Liver (tissue), 9 donors: ENCODE results near the gene ATXN1. TPM values are rescaled to one million over a fixed set of nuclear protein-coding genes. Genes with fewer than 3 reads are reported as not detected.
A peak's percentile ranks its signal among the peaks of the same experiment; 100 is the strongest.

Experiments used
- DNase-seq: peaks from one replicate; pipeline ENCODE4 v3.0.0-alpha.2; 2017; ENCODE audit warnings: low spot score
- H3K27ac ChIP-seq, 2 donors: one replicate each; pipeline ENCODE4 v1.7.0; 2013; ENCODE audit warnings: inconsistent platforms in 2 of 2, low read length in 2 of 2, control low read depth in 1 of 2, low read depth in 1 of 2, mild to moderate bottlenecking in 1 of 2
- H3K27me3 ChIP-seq, 4 donors: one replicate each; pipeline versions ENCODE4 v1.6.1 to v1.7.0; 2013; ENCODE audit warnings: low read length in 3 of 4, inconsistent platforms in 1 of 4, mild to moderate bottlenecking in 1 of 4, moderate library complexity in 1 of 4; ENCODE audit not compliant: control insufficient read depth in 4 of 4, insufficient read depth in 4 of 4
- H3K36me3 ChIP-seq, 4 donors: one replicate each; pipeline versions ENCODE4 v1.6.1 to v1.7.0; 2013; ENCODE audit warnings: low read length in 3 of 4, mild to moderate bottlenecking in 3 of 4, low read depth in 1 of 4, moderate library complexity in 1 of 4; ENCODE audit not compliant: control insufficient read depth in 4 of 4, insufficient read depth in 3 of 4
- H3K4me1 ChIP-seq, 4 donors: one replicate each; pipeline versions ENCODE4 v1.6.1 to v1.7.0; 2013; ENCODE audit warnings: low read length in 3 of 4, mild to moderate bottlenecking in 3 of 4, moderate library complexity in 1 of 4; ENCODE audit not compliant: control insufficient read depth in 4 of 4, insufficient read depth in 4 of 4
- H3K4me3 ChIP-seq, 3 donors: one replicate each; pipeline versions ENCODE4 v1.6.1 to v1.7.0; 2013; ENCODE audit warnings: low read length in 3 of 3, control low read depth in 1 of 3, low read depth in 1 of 3, mild to moderate bottlenecking in 1 of 3
- H3K9ac ChIP-seq, 2 donors: one replicate each; pipeline ENCODE4 v1.7.0; 2013; ENCODE audit warnings: low read length in 2 of 2, mild to moderate bottlenecking in 2 of 2, moderate library complexity in 2 of 2, control low read depth in 1 of 2, low read depth in 1 of 2
- H3K9me3 ChIP-seq, 4 donors: one replicate each; pipeline versions ENCODE4 v1.6.1 to v1.7.0; 2013; ENCODE audit warnings: low read length in 3 of 4; ENCODE audit not compliant: control insufficient read depth in 4 of 4
- ATF3 ChIP-seq: IDR thresholded peaks from 2 replicates; pipeline ENCODE4 v1.6.1; 2016; ENCODE audit warnings: antibody characterized with exemption
- CTCF ChIP-seq: fragments of 150-350 bp; IDR thresholded peaks from 2 replicates; pipeline ENCODE4 v1.5.1; 2017; ENCODE audit warnings: improper control_type of control experiment, low read depth, low read length; ENCODE audit not compliant: missing input control
- FOXA2 ChIP-seq: IDR thresholded peaks from 2 replicates; pipeline ENCODE4 v1.6.1; 2016; ENCODE audit warnings: antibody characterized with exemption
- HNF4A ChIP-seq, 2 donors: conservative IDR thresholded peaks; 2 replicates each; pipeline ENCODE4 v1.6.1; 2016; ENCODE audit warnings: antibody characterized with exemption in 2 of 2, mild to moderate bottlenecking in 2 of 2
- JUND ChIP-seq, 2 donors: IDR thresholded peaks; 2 replicates each; pipeline ENCODE4 v1.6.1; 2016; ENCODE audit warnings: antibody characterized with exemption in 2 of 2
- MAX ChIP-seq: IDR thresholded peaks from 2 replicates; pipeline ENCODE4 v1.6.1; 2016; ENCODE audit warnings: antibody characterized with exemption
- NR2F2 ChIP-seq: IDR thresholded peaks from 2 replicates; pipeline ENCODE4 v1.6.1; 2016; ENCODE audit warnings: antibody characterized with exemption
- RAD21 ChIP-seq, 2 donors: IDR thresholded peaks; 2 replicates each; pipeline ENCODE4 v1.6.1; 2016; ENCODE audit warnings: antibody characterized with exemption in 2 of 2, mild to moderate bottlenecking in 2 of 2
- REST ChIP-seq: IDR thresholded peaks from 2 replicates; pipeline ENCODE4 v1.6.1; 2016; ENCODE audit warnings: antibody characterized with exemption, mild to moderate bottlenecking
- RXRA ChIP-seq, 2 donors: IDR thresholded peaks; 2 replicates each; pipeline ENCODE4 v1.6.1; 2017 to 2018; ENCODE audit warnings: antibody characterized with exemption in 2 of 2, mild to moderate bottlenecking in 1 of 2
- SP1 ChIP-seq: IDR thresholded peaks from 2 replicates; pipeline ENCODE4 v1.6.1; 2018; ENCODE audit warnings: antibody characterized with exemption, mild to moderate bottlenecking
- TAF1 ChIP-seq: conservative IDR thresholded peaks from 2 replicates; pipeline ENCODE4 v1.6.1; 2016; ENCODE audit warnings: antibody characterized with exemption, mild to moderate bottlenecking
- YY1 ChIP-seq: IDR thresholded peaks from 2 replicates; pipeline ENCODE4 v1.6.1; 2016; ENCODE audit warnings: antibody characterized with exemption, mild to moderate bottlenecking
- ZBTB33 ChIP-seq: IDR thresholded peaks from 2 replicates; pipeline ENCODE4 v1.6.1; 2016; ENCODE audit warnings: antibody characterized with exemption
- WGBS: extraction: QIAGEN DNeasy Blood & Tissue Kit; methylation state at CpG from one replicate; pipeline ENCODE4 v1.1.7; 2013; 5-methylcytosine and 5-hydroxymethylcytosine counted together
- polyA plus RNA-seq, 2 donors: library from polyadenylated mRNA; stranded (reverse) in 1 of 2; unstranded in 1 of 2; fragments of 200-250 nt in 1 of 2; fragments of >200 nt in 1 of 2; fragmentation: Nextera tagmentation in 1 of 2; extraction: Ambion mirVana in 1 of 2; gene quantifications; one replicate each; pipeline versions ENCODE4 v1.2.1 to v1.2.3, GENCODE V29; 2013 to 2015
- total RNA-seq, 2 donors: library from RNA; depleted of rRNA; stranded (reverse); fragments of >200 nt; gene quantifications; one replicate each; pipeline ENCODE4 v1.2.3, GENCODE V29; 2014
- donor health status: healthy.
- donor health status: healthy.
- donor health status: healthy.
- donor health status: healthy.
- donor health status: healthy.

ATXN1 gene
- total and polyA plus RNA-seq, 4 donors: 4.3 to 29.7 (median 8.2) TPM

GRCh38 chr6:16712931-16713484 is 48.3 kb downstream of the ATXN1 start:
- H3K27me3 ChIP-seq: no peaks in the 10 kb centered on the region
- H3K9ac ChIP-seq: peak overlapping the region in 1 of 2 donors; percentile 62
- WGBS: 65% methylated on average over 7 of the region's 7 CpGs
- peak overlapping the region; percentile 78 to 87 for H3K27ac ChIP-seq
- peak in 1 of 2 donors; percentile 37 for TF ChIP-seq RXRA (IDR thresholded peaks at IDR 0.05)
- TF ChIP-seq HNF4A (conservative IDR thresholded peaks at IDR 0.05): peak in 1 of 2 donors; percentile 14
- TF ChIP-seq FOXA2: no peak
- TF ChIP-seq YY1: peak; percentile 37
- no peak for TF ChIP-seq ZBTB33
- peak; percentile 95 to 99 for TF ChIP-seq JUND (IDR thresholded peaks at IDR 0.05)
- peak; percentile 18 for TF ChIP-seq CTCF
- no peak for TF ChIP-seq REST
- TF ChIP-seq ATF3: peak; percentile 82
- peak; percentile 12 for TF ChIP-seq MAX
- peak; percentile 5 to 21 for TF ChIP-seq RAD21 (IDR thresholded peaks at IDR 0.05)
- no peak for DNase-seq
- H3K9me3 ChIP-seq: no peaks in the 10 kb centered on the region
- no peak overlapping the region for H3K4me3 ChIP-seq
- H3K4me1 ChIP-seq: peaks cover 0 to 4% (median 2%) of the 10 kb centered on the region in 4 donors
- peaks cover 0 to 6% (median 3%) of the 10 kb centered on the region in 4 donors for H3K36me3 ChIP-seq

GRCh38 chr6:16712255-16712930 is 48.9 kb downstream of the ATXN1 start:
- WGBS: 64% methylated on average over 12 of the region's 12 CpGs
- peaks cover 0 to 4% (median 3%) of the 10 kb centered on the region in 4 donors for H3K36me3 ChIP-seq
- DNase-seq: no peak

More at GRCh38 chr6:16712255-16712930, 48.9 kb downstream of the ATXN1 start:
- Histone ChIP-seq H3K4me1 (peaks cover 0 to 4% (median 2%) of the 10 kb centered on the region in 4 donors), H3K9me3 (no peaks in the 10 kb centered on the region), H3K27me3 (no peaks in the 10 kb centered on the region), H3K27ac (peak overlapping the region; percentile 78 to 87), H3K9ac (peak overlapping the region; percentile 33 to 62), H3K4me3 (no peak overlapping the region)
- TF ChIP-seq FOXA2 (no peak), REST (no peak), NR2F2 (no peak), TAF1 (no peak), SP1 (no peak)
